DND-41 (cell line): ENCODE results near the gene FOLR2.

Experiments
- EZH2 ChIP-seq: IDR thresholded peaks from 3 replicates; pipeline ENCODE4 v1.6.1; 2012; ENCODE audit warnings: borderline replicate concordance, low read depth, mild to moderate bottlenecking, moderate library complexity, low read length, inconsistent platforms; ENCODE audit not compliant: severe bottlenecking
- TF ChIP-seq, protein P1 (sequence below): IDR thresholded peaks from 2 replicates; pipeline ENCODE4 v1.5.1; 2012; ENCODE audit warnings: borderline replicate concordance, low read length, moderate library complexity, mild to moderate bottlenecking; ENCODE audit not compliant: poor library complexity, severe bottlenecking; ENCODE audit errors: extremely low read depth

DNA sequence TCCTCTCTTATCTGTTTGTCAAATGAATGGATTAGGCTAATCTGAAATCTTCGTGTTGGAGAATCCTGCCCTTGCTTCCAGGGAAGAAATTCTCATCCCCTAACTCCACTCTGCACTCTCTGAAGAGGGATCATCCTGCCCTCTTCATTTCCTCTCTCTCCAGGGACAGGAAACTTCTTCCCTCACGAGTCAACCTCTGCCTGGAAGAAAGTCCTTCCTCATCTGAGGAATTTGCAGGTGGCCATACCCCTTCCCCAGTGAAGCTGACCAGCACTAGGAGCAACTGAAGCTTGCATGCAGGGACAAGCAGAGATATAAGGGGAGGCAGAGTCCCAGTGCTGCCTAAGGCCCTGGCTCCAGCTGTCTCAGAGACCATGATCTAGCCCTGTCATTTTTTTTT lies 31.0 kb downstream of the FOLR2 start:
- TF ChIP-seq, protein P1, sequence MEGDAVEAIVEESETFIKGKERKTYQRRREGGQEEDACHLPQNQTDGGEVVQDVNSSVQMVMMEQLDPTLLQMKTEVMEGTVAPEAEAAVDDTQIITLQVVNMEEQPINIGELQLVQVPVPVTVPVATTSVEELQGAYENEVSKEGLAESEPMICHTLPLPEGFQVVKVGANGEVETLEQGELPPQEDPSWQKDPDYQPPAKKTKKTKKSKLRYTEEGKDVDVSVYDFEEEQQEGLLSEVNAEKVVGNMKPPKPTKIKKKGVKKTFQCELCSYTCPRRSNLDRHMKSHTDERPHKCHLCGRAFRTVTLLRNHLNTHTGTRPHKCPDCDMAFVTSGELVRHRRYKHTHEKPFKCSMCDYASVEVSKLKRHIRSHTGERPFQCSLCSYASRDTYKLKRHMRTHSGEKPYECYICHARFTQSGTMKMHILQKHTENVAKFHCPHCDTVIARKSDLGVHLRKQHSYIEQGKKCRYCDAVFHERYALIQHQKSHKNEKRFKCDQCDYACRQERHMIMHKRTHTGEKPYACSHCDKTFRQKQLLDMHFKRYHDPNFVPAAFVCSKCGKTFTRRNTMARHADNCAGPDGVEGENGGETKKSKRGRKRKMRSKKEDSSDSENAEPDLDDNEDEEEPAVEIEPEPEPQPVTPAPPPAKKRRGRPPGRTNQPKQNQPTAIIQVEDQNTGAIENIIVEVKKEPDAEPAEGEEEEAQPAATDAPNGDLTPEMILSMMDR = no peak
- no peak for TF ChIP-seq EZH2
